Activated CD8-positive, alpha-beta T cell treated with anti-CD3 and anti-CD28 coated beads for 36 hours (primary cell): ENCODE results near the gene FLRT3. TPM values are rescaled to one million over a fixed set of nuclear protein-coding genes. Genes with fewer than 3 reads are reported as not detected.

Experiments used
- ATAC-seq: fragments of 200-7000 bp; cut with Tn5 transposase; one replicate; pipeline ENCODE4 v1.10.0; 2021; ENCODE audit warnings: mild to moderate bottlenecking, moderate library complexity
- CTCF ChIA-PET: fragments of 350-600 bp; sonication (Branson Sonifier 250); formaldehyde crosslinking; loops from one replicate; lab custom pipeline; 2021; ENCODE audit warnings: antibody characterized with exemption; lab: Charles Lee
- POLR2A ChIA-PET: fragments of 350-600 bp; sonication (Branson Sonifier 250); formaldehyde crosslinking; loops from one replicate; lab custom pipeline; 2021; ENCODE audit warnings: antibody characterized with exemption; lab: Charles Lee
- DNase-seq: peaks from one replicate; pipeline ENCODE4 v3.0.0-alpha.2; 2020
- H3K27ac Mint-ChIP-seq: one replicate; pipeline ENCODE4 v1.8.0; 2021; ENCODE audit warnings: mild to moderate bottlenecking, mixed read lengths
- H3K27me3 Mint-ChIP-seq: one replicate; pipeline ENCODE4 v1.8.0; 2021; ENCODE audit warnings: mixed read lengths
- H3K36me3 Mint-ChIP-seq: one replicate; pipeline ENCODE4 v1.8.0; 2021; ENCODE audit warnings: low read depth, mixed read lengths
- H3K4me1 Mint-ChIP-seq: one replicate; pipeline ENCODE4 v1.8.0; 2021; ENCODE audit warnings: low read depth, mixed read lengths
- H3K4me3 Mint-ChIP-seq: one replicate; pipeline ENCODE4 v1.8.0; 2021; ENCODE audit warnings: mild to moderate bottlenecking, moderate library complexity, mixed read lengths
- H3K9me3 Mint-ChIP-seq: one replicate; pipeline ENCODE4 v1.8.0; 2021; ENCODE audit warnings: mixed read lengths
- CTCF ChIP-seq: fragments of 200-600 bp; IDR thresholded peaks from one replicate; pipeline ENCODE4 v1.8.0; 2022; ENCODE audit warnings: antibody characterized with exemption, mild to moderate bottlenecking
- intact Hi-C: fragments of 100-400 bp; cut with micrococcal nuclease; formaldehyde crosslinking; loops from one replicate; pipeline ENCODE4 v1.10.0; 2022
- total RNA-seq, 2 experiments: library from RNA; stranded (reverse); gene quantifications; one replicate each; pipeline ENCODE4 v1.2.3, GENCODE V29; 2021

FLRT3 gene
- not detected for total RNA-seq

- Mint-ChIP-seq H3K9me3 (no peaks in the 10 kb centered on the region), H3K27ac (no peak within 1 kb of the TSS), H3K4me1 (no peaks in the 10 kb centered on the region), H3K36me3 (no peaks in the 10 kb centered on the region), H3K27me3 (no peaks in the 10 kb centered on the region), H3K4me3 (no peak within 1 kb of the TSS)
- peak; percentile 25 for TF ChIP-seq CTCF
- ChIA-PET POLR2A (no interaction called here), CTCF (interaction anchor here (0.6 to 1.4 kb wide), 6 partner anchors 9 to 1316 kb away, joined by 3 to 4 read pairs (median 3); no protein-coding TSS in a partner anchor)
- intact Hi-C loops: loop anchor here (2.0 kb wide), 1 partner anchor 19 kb away; no protein-coding TSS in a partner anchor
- peak; percentile 42 for ATAC-seq
- peak; percentile 36 for DNase-seq
Measured at GRCh38 chr20:14337400-14338171, at the start of gene FLRT3. Gene FLRT3 (minus strand): TSS chr20:14337612. CDS start chr20:14327506, 10,106 bp downstream.

- CTCF ChIA-PET: no interaction called here
- intact Hi-C loops: no loop called here
- ATAC-seq: no peak
Measured at GRCh38 chr20:14386726-14387125, 49.3 kb upstream of the FLRT3 start.

GRCh38 chr20:14385176-14385740 lies 47.8 kb upstream of the FLRT3 start:
- DNase-seq (no peak), ATAC-seq (no peak)
- no peak for TF ChIP-seq CTCF
- H3K9me3 Mint-ChIP-seq: peaks cover 6% of the 10 kb centered on the region
- CTCF ChIA-PET: no interaction called here
- no peak overlapping the region for H3K4me3 Mint-ChIP-seq
- no peaks in the 10 kb centered on the region for H3K27me3 Mint-ChIP-seq
- no peak overlapping the region for H3K27ac Mint-ChIP-seq
- intact Hi-C loops: no loop called here
- H3K4me1 Mint-ChIP-seq: no peaks in the 10 kb centered on the region
- POLR2A ChIA-PET: no interaction called here
- no peaks in the 10 kb centered on the region for H3K36me3 Mint-ChIP-seq

More at GRCh38 chr20:14386726-14387125, 49.3 kb upstream of the FLRT3 start:
- Mint-ChIP-seq H3K9me3 (peaks cover 9% of the 10 kb centered on the region), H3K27ac (no peak overlapping the region), H3K4me1 (no peaks in the 10 kb centered on the region), H3K27me3 (no peaks in the 10 kb centered on the region), H3K4me3 (no peak overlapping the region), H3K36me3 (no peaks in the 10 kb centered on the region)
- no peak for TF ChIP-seq CTCF
- POLR2A ChIA-PET: no interaction called here
- DNase-seq: no peak

- TF ChIP-seq CTCF: no peak
- intact Hi-C loops: no loop called here
- no peak overlapping the region for H3K27ac Mint-ChIP-seq
- H3K27me3 Mint-ChIP-seq: no peaks in the 10 kb centered on the region
- H3K4me1 Mint-ChIP-seq: no peaks in the 10 kb centered on the region
- no peak overlapping the region for H3K4me3 Mint-ChIP-seq
- ChIA-PET POLR2A (no interaction called here), CTCF (no interaction called here)
- DNase-seq (no peak), ATAC-seq (no peak)
- H3K36me3 Mint-ChIP-seq: no peaks in the 10 kb centered on the region
- peaks cover 6% of the 10 kb centered on the region for H3K9me3 Mint-ChIP-seq
Measured at GRCh38 chr20:14384416-14385175, 47.2 kb upstream of the FLRT3 start.
